H7 (cell line): ENCODE measurements around the gene CNIH3. TPM values are rescaled to one million over a fixed set of nuclear protein-coding genes. Genes with fewer than 3 reads are reported as not detected.

Source experiments
- DNase-seq: peaks from one replicate; pipeline ENCODE4 v3.0.0; 2012
- H3K27me3 ChIP-seq: 2 replicates; pipeline ENCODE4 v1.6.0; 2011; ENCODE audit warnings: mild to moderate bottlenecking, low read length; ENCODE audit not compliant: control insufficient read depth, insufficient read depth
- H3K36me3 ChIP-seq: replicated peaks from 2 replicates; pipeline ENCODE4 v1.5.1; 2011; ENCODE audit warnings: low read length; ENCODE audit not compliant: control insufficient read depth, insufficient read depth
- H3K4me3 ChIP-seq: 2 replicates; pipeline ENCODE4 v1.5.1; 2011; ENCODE audit warnings: low read depth, mild to moderate bottlenecking, control low read depth, low read length, moderate library complexity; ENCODE audit not compliant: insufficient read depth
- total RNA-seq: library from RNA; depleted of rRNA; stranded (reverse); fragments of >200 nt; shearing (Covaris generic); gene quantifications from 2 replicates; pipeline ENCODE4 v1.2.3, GENCODE V29; 2014

The CNIH3 gene
- total RNA-seq, 1 experiment from 2014 or later: 4.9 TPM

DNA sequence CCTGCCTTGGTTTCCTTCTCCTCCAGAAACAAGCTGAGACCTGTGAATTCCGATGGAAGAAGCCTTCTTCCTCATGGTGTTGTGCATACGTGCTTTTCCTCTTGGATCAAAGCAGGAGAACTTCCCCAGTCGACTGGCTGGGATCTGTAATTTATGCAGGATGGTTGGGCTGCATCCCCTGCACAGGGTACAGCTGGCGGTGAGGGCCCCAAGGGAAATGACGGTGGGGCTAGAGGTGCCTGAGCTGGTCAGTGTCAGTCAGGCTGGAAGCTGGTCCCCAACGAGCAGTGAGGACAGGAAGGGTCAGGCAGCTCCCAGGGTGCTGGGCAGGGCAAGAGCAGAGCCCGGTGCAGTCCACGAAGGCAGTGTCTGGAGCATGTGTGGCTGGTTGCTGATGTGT lies 106.7 kb downstream of the CNIH3 start:
- no peaks in the 10 kb centered on the region for H3K36me3 ChIP-seq
- H3K27me3 ChIP-seq: no peaks in the 10 kb centered on the region
- no peak for DNase-seq
- no peak overlapping the region for H3K4me3 ChIP-seq

DNA sequence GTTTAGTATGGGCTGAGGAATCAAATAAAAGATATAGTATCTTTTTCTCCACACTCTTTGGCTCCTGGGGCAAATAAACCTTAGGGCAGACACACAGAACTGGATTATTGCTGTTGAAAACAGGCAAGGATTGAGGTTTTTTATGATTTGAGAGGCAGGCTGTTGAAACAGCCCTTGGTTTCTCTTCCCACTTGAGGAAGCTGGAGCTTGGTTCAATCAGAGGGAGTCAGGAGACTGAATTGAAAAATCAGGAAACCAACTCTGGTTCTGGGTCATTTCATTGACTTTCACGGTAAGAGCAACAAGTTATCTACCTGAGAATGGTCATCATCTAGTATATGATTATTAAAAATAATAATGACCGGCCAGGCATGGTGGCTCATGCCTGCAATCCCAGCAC lies 108.4 kb downstream of the CNIH3 start:
- H3K36me3 ChIP-seq: no peaks in the 10 kb centered on the region
- no peak overlapping the region for H3K4me3 ChIP-seq
- no peak for DNase-seq
- H3K27me3 ChIP-seq: no peaks in the 10 kb centered on the region

GRCh38 chr1:224726441-224727182 lies 110.5 kb downstream of the CNIH3 start:
- no peak for DNase-seq
- H3K36me3 ChIP-seq: no peaks in the 10 kb centered on the region
- H3K27me3 ChIP-seq: no peaks in the 10 kb centered on the region
- no peak overlapping the region for H3K4me3 ChIP-seq

GRCh38 chr1:224727351-224728289 lies 111.5 kb downstream of the CNIH3 start:
- Histone ChIP-seq H3K4me3 (no peak overlapping the region), H3K36me3 (no peaks in the 10 kb centered on the region), H3K27me3 (no peaks in the 10 kb centered on the region)
- no peak for DNase-seq

DNA sequence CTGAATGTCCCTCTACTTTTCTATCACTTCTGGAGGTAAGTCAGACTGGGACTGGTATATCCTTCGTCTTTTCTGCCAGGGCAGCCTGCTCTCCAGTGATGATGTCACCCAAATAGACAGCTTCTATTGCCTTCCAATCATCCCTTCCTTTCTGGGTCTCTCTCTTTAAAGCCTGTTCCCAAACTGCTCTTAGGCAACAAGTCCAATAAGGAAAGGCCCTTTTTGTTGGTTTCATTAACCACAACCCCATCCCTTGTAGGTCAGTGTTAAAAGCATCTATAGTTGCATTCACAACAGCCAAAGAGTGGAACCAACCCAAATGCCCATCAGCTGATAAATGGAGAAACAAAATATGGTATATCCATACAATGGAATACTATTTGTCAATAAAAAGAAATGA lies 114.4 kb downstream of the CNIH3 start:
- no peak for DNase-seq
- no peaks in the 10 kb centered on the region for H3K27me3 ChIP-seq
- H3K36me3 ChIP-seq: no peaks in the 10 kb centered on the region
- no peak overlapping the region for H3K4me3 ChIP-seq

DNA sequence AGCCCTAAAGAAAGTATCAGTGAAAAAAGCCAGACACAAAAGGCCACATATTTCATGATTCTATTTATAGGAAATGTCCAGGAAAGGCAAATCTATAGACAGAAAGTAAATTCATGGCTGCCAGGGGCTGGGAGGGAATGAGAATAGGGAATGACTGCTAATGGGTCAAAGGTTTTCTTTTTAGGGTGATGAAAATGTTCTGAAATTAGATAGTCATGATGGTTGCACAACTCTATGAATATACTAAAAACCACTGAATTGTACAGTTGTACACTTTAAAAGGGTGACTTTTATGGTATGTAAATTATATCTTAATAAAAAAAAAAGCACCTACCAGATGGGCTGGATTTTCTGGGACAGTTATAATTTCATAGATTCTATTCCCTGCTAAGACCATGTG lies 114.8 kb downstream of the CNIH3 start:
- no peak for DNase-seq
- Histone ChIP-seq H3K27me3 (no peaks in the 10 kb centered on the region), H3K4me3 (no peak overlapping the region), H3K36me3 (no peaks in the 10 kb centered on the region)

GRCh38 chr1:224731633-224732032 lies 115.5 kb downstream of the CNIH3 start:
- DNase-seq: no peak
- Histone ChIP-seq H3K27me3 (no peaks in the 10 kb centered on the region), H3K4me3 (no peak overlapping the region), H3K36me3 (no peaks in the 10 kb centered on the region)

DNA sequence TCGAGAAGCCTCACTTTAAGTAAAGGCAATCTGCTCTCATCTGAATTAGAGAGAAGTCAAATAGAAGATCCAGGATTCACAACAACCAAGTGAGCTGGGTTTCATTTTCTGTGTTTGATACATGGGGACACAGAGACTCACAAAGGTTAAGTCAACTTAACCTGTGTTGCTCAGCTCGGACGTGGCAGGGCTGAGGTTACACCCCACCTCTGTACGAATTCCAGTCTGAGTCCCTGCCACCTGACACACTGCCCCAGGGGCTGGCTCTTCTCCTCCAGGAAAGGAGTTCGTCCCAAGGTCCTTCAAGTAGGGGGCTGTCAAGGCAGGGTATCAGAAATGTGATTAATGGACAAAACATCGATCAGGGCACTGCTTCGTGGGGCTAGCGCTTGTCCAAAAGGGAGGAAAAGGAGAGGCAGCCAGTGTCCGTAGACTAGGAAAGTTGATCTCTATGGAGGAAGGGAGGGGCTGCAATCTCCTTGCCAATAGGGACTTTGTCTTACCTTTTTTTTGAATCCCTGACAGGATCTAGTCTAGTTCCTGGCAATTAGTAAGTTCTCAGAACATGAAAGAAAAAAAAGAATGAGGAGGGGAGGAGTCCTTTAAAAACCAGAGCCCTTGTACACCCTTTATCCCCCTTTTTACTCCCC lies 116.4 kb downstream of the CNIH3 start:
- no peak for DNase-seq
- H3K4me3 ChIP-seq: no peak overlapping the region
- no peaks in the 10 kb centered on the region for H3K36me3 ChIP-seq
- no peaks in the 10 kb centered on the region for H3K27me3 ChIP-seq

DNA sequence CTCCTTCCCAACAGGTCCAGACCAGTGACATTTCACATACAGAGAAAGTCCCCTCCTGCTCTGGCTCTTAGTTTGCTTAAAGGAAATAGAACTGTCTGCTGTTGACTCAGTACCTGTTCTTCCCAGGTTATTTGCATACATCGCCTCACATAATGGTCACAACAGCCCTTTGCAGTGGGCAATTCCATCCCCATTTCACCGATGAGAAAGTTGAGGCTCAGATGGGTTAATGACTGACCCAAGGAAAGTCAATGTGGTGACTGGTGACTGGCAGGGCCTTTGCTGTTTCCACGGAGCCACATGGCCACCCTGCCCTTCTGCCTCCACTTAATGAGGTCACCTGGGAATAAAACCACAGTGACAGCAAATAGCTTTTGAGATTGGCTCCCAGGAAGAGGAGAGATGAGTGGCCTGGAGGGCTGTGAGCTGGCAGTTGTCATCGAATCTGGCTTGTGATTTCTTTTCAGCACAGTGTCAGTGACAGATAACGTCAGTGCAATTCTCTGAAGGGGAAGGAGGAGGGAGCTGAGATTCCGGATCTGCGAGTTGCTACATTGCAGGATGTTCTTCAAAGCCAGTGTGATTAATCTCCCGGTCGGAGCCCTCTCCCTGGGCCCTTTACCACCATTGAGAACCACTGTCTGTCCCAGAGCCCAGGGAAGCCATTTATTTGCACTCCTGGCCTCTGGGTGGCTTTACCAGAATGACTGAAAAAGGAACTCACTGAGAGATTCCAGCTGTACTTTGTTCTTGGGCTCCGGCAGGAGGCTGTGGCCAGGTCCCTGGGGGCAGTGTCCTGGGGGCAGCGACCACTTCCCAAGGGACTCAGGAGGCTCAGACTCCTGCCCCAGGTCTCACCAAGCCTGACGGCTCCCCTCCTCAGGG lies 117.2 kb downstream of the CNIH3 start:
- DNase-seq: no peak
- Histone ChIP-seq H3K36me3 (no peaks in the 10 kb centered on the region), H3K4me3 (no peak overlapping the region), H3K27me3 (no peaks in the 10 kb centered on the region)

DNA sequence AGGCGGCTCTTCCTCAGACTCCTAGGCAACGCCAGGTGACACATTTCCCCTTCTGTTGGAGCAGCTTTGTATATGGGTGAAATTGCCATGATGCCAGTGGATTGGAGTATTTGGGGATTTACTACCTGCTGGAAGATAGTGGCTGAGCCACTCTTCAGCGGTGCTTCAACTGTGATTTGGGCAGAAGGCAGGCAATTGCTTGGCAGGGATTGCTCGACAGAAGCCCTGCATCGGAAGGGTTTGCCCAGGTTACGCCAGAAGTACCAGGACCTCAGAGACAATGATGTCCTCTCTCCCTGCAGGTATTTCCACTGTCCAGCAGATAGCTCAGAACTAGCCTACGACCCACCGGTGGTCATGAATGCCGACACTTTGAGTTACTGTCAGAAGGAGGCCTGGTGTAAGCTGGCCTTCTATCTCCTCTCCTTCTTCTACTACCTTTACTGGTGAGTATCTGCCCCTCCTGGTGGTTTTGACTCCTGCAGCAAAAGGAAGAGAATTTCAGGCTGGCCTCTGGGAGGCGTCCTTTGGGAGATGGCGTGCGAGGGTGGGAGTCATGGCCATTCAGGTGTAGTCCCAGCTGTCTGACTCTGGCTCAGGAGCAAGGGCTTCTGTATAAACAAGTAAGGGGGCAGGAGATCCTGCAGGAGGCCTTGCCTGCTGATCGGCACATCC lies 118.3 kb downstream of the CNIH3 start:
- H3K36me3 ChIP-seq: no peaks in the 10 kb centered on the region
- peak; percentile 81 for DNase-seq
- H3K27me3 ChIP-seq: no peaks in the 10 kb centered on the region
- no peak overlapping the region for H3K4me3 ChIP-seq

- Histone ChIP-seq H3K4me3 (no peak overlapping the region), H3K27me3 (no peaks in the 10 kb centered on the region), H3K36me3 (no peaks in the 10 kb centered on the region)
- no peak for DNase-seq
Observed at GRCh38 chr1:224735159-224735558, 119.0 kb downstream of the CNIH3 start.

DNA sequence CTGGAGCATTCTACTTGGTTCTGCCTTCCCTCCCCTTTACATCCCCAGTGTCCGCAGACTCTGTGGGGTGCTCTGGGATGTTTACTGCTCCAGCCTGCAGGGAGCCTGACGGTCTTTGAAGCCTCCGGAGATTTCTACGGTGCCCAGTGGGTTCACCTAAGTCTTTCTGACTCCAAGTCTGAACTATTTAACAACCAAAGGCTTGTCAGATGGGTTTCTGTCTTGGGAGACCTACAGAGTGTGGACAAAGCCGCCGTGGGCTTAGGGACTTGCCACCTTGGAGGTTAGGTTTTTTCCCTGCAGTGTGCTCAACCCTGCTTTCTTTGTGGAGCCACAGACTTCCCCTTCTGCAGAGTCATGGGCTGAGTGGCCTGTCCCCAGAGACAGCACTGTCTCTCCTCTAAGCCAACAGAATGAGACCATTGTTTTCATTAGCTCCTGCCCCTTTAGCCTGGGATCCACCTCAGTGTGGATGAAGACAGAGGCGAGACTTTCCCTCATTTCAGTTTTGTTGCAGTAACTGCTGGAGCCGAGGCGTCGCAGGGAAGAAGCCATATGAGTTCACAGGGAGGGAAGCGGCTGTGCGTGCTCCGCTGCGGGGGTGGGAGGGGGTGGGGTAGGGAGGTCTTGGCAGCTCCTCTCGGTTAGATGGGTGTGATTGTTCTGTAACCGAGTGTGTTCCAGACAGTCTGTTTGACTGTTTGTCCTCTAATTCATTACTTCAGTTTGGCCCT lies 120.7 kb downstream of the CNIH3 start:
- DNase-seq: peak; percentile 62
- no peaks in the 10 kb centered on the region for H3K27me3 ChIP-seq
- H3K4me3 ChIP-seq: no peak overlapping the region
- H3K36me3 ChIP-seq: no peaks in the 10 kb centered on the region

DNA sequence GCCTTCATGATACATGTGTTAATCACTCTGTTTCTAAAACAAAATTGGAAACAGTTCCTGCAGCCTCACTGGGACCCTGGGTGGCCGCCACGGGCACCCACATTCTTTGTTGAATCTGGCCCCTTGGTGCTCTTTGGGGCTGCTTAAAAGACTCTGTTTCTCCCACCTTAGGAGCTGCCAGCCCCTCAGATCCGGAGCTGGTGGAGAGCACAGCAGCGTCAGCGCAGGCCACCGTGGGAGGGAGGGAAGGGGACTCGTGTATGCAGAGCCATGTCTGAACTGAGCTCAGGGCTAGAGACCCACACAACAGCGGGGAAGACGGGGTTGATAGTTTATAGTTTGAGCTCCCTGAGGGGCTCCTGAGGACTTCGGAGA lies 121.2 kb downstream of the CNIH3 start:
- H3K4me3 ChIP-seq: no peak overlapping the region
- DNase-seq: peak; percentile 37
- no peaks in the 10 kb centered on the region for H3K36me3 ChIP-seq
- H3K27me3 ChIP-seq: no peaks in the 10 kb centered on the region
